AG10803 (cell line): Measurements from ENCODE around the gene NTNG1.

Source experiments
- DNase-seq: peaks from one replicate; pipeline ENCODE4 v3.0.0; 2010; ENCODE audit warnings: low read depth
- H3K4me3 ChIP-seq: 2 replicates; pipeline ENCODE4 v1.5.1; 2011; ENCODE audit warnings: mild to moderate bottlenecking, low read length, control low read depth
- TF ChIP-seq, protein P1 (sequence below): conservative IDR thresholded peaks from 2 replicates; pipeline ENCODE4 v1.5.1; 2011; ENCODE audit warnings: mild to moderate bottlenecking, low read length, control low read depth, inconsistent platforms

NTNG1 gene

DNA sequence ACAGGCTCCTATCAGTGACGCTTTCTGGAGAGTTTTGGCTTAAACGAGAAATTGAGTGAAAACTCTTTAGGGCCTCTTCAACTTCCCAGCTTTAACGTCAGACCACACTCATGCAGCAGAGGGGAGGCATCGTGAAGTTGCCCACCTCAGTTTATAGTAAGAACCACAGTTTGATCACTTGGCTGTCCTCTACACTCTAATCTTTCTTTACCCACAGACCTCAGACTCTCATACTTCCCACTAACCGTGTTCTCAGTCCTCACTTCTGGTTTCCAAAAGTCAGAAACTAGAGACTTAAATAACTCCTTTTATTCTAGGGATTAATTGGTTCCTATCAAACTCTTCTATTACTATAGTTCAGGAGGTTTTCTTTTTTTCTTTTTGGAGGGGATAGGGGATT, 302.2 kb downstream of the NTNG1 start:
- TF ChIP-seq, protein P1, sequence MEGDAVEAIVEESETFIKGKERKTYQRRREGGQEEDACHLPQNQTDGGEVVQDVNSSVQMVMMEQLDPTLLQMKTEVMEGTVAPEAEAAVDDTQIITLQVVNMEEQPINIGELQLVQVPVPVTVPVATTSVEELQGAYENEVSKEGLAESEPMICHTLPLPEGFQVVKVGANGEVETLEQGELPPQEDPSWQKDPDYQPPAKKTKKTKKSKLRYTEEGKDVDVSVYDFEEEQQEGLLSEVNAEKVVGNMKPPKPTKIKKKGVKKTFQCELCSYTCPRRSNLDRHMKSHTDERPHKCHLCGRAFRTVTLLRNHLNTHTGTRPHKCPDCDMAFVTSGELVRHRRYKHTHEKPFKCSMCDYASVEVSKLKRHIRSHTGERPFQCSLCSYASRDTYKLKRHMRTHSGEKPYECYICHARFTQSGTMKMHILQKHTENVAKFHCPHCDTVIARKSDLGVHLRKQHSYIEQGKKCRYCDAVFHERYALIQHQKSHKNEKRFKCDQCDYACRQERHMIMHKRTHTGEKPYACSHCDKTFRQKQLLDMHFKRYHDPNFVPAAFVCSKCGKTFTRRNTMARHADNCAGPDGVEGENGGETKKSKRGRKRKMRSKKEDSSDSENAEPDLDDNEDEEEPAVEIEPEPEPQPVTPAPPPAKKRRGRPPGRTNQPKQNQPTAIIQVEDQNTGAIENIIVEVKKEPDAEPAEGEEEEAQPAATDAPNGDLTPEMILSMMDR: no peak
- H3K4me3 ChIP-seq: no peak overlapping the region
- no peak for DNase-seq

DNA sequence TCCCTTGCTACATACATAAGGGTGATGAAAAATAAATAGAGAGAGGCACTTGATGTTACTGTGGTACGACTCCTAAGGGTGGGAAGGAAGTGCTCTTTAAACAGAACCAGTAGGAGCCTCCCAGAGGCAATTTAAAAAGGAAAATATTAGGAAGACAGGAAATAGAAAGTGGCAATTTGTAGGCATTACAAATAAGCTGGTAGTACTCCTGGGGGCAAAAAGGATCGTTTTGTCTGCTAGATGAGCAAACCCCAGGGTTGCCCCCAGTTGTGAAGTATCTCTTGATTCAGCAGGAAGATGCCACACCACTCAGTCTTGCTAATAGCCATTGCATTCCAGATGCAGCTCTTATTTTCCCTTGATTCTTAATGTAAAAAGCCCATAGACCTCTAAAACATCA, 303.0 kb downstream of the NTNG1 start:
- DNase-seq: no peak
- H3K4me3 ChIP-seq: no peak overlapping the region
- TF ChIP-seq, protein P1: no peak

DNA sequence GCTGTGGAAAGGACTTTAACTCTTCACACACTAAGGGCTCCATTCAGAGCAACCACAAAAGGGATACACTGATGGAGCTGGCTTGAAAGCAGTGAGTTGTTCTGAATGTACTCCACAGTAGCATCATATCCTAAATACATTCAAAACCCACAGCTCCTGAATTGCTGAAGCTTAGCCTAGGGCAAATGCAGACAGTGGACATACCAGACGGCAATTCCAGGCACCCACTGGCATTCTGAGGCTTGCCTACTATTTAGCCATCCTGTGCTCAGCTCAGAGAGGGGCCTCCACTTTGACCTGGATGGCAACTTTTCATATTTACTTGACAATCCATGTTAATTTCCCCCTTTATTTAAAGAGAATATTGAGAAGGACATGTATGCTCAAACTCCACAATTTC, 303.5 kb downstream of the NTNG1 start:
- TF ChIP-seq, protein P1: no peak
- H3K4me3 ChIP-seq: no peak overlapping the region
- no peak for DNase-seq

DNA sequence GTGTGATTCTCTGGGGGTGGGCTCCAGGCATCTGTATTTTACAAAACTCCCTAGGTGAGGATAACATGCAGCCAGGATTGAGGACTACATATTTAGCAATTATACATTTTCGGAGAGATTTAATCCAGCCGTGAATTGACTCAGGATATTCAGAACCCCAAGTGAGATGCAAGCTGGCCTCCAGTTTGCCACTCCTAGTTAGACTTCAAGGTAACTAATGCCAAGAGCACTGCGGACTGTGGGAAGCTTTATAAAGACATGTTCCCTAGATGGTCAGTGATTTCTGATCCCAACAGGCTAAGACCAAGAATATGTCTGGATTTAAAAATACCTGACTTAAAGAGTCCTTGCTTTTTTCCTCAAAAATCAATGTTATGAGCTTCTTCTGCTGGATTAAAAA, 308.5 kb downstream of the NTNG1 start:
- TF ChIP-seq, protein P1: no peak
- H3K4me3 ChIP-seq: no peak overlapping the region
- no peak for DNase-seq

DNA sequence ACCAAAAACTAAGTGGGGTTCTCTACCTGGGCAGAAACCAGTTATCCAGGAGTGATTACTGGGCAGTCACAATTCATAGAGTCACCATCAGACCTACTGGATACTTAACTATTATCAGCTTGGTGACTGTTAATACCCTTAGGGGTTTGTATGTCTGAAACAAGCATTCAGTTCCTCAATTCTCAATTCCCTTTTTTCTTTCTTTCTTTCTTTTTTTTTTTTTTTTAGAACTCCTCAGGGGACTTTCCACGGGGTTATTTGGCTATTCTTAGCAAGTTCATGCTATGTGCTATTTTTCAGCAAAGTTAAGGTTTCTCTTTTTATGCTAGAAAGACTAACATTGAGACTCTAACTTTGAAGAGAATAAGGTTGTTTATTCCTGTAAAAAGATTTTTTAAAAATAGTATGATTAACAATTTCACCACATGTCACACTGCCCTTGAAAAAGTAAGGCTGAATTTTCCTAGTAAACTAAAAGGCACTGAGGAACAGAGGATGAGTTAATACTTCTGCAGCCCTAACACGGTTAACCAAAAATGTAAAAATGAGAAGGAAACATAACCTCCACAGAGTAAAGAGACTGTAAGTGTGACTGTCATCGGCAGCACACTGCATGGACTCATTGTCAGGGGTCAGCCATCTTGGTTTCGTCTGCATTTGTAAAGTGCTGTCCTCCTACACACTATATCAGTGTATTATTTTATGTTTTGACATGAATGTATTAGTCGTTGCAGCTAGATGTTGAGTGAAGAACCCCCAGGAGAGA, 310.2 kb downstream of the NTNG1 start:
- DNase-seq: no peak
- TF ChIP-seq, protein P1: no peak
- no peak overlapping the region for H3K4me3 ChIP-seq

DNA sequence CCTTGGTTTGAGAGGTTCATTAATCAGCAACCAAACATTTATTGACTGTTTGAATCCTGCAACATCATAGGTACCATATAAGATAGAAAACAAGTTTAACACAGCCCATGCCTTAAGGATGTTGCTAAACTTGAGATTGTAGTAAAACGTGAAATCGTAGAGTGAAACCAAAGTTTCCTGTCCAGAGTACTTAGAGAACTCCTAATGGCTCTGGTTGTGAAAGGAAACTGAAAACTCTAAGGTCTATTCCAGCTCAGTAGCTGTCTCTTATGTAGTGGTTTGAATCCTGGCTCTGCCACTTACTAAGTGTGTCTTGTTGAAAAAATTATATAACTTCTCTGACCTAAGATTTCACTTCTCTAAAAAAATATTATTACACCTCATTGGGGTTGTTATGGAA, 310.9 kb downstream of the NTNG1 start:
- DNase-seq: no peak
- H3K4me3 ChIP-seq: no peak overlapping the region
- TF ChIP-seq, protein P1: no peak

DNA sequence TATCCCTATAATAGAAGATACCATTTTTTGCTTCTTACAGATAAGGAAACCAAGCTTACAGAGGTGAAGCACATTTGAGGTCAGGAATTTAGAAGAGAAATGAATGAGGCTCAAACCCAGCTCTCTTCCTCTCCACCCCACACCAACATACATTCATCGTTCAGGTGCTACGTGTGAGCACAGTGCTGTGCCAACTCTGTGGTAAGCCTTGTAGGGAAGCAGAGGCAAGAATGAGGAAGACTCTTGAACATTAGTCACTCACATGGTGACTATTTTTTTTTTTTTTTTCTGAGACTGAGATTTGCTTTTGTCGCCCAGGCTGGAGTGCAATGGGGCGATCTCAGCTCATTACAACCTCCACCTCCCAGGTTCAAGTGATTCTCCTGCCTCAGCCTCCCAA, 314.0 kb downstream of the NTNG1 start:
- TF ChIP-seq, protein P1: no peak
- no peak for DNase-seq
- H3K4me3 ChIP-seq: no peak overlapping the region
